ENCODE results near the gene ASB4.
"Not testable (repeated sequence)": the region's sequence is repeated elsewhere in the genome, so short reads cannot be mapped to it uniquely, and the experiment has no call there.

The ASB4 gene

GRCh38 chr7:95479992-95480624, 5.6 kb upstream of the ASB4 start:
- no peak for DNase-seq (ENCODE audit: low spot score)

GRCh38 chr7:95481271-95482165, 4.2 kb upstream of the ASB4 start:
- DNase-seq (ENCODE audit: low spot score) = no peak

- DNase-seq (ENCODE audit: low spot score) = no peak
Observed at GRCh38 chr7:95482424-95482823, 3.3 kb upstream of the ASB4 start.

GRCh38 chr7:95490231-95490762, 4.6 kb downstream of the ASB4 start:
- no peak for DNase-seq (ENCODE audit: low spot score)

GRCh38 chr7:95491201-95491600, 5.5 kb downstream of the ASB4 start:
- no peak for DNase-seq (ENCODE audit: low spot score)

- peak; percentile 7 for DNase-seq (ENCODE audit: low spot score)
Observed at GRCh38 chr7:95491634-95492314, 6.0 kb downstream of the ASB4 start.

GRCh38 chr7:95493247-95493646, 7.5 kb downstream of the ASB4 start:
- DNase-seq (ENCODE audit: low spot score) = no peak

- no peak for DNase-seq (ENCODE audit: low spot score)
Observed at GRCh38 chr7:95493844-95494243, 8.1 kb downstream of the ASB4 start.

GRCh38 chr7:95501261-95501832, 15.6 kb downstream of the ASB4 start:
- no peak for DNase-seq (ENCODE audit: low spot score)

- no peak for DNase-seq (ENCODE audit: low spot score)
Observed at GRCh38 chr7:95502403-95502802, 16.7 kb downstream of the ASB4 start.

GRCh38 chr7:95503271-95504131, 17.8 kb downstream of the ASB4 start:
- DNase-seq (ENCODE audit: low spot score) = no peak

- not testable (repeated sequence) for DNase-seq (ENCODE audit: low spot score)
Observed at GRCh38 chr7:95504132-95504588, 18.4 kb downstream of the ASB4 start.

GRCh38 chr7:95508780-95509179, 23.0 kb downstream of the ASB4 start:
- DNase-seq (ENCODE audit: low spot score) = no peak

- DNase-seq (ENCODE audit: low spot score) = no peak
Observed at GRCh38 chr7:95509199-95509598, 23.5 kb downstream of the ASB4 start.

GRCh38 chr7:95511716-95512260, 26.0 kb downstream of the ASB4 start:
- peak; percentile 13 for DNase-seq (ENCODE audit: low spot score)

GRCh38 chr7:95517458-95517857, 31.7 kb downstream of the ASB4 start:
- no peak for DNase-seq (ENCODE audit: low spot score)

GRCh38 chr7:95517870-95518269, 32.1 kb downstream of the ASB4 start:
- no peak for DNase-seq (ENCODE audit: low spot score)

GRCh38 chr7:95520136-95520535, 34.4 kb downstream of the ASB4 start:
- no peak for DNase-seq (ENCODE audit: low spot score)

- DNase-seq (ENCODE audit: low spot score) = no peak
Observed at GRCh38 chr7:95525503-95525902, 39.8 kb downstream of the ASB4 start.

- no peak for DNase-seq (ENCODE audit: low spot score)
Observed at GRCh38 chr7:95526128-95526738, 40.5 kb downstream of the ASB4 start.

All from HuH-7.5 (cell line).